GM12801 (cell line): Measurements from ENCODE around the gene SDF2.

Source experiments
- TF ChIP-seq, protein P1 (sequence below): IDR thresholded peaks from one replicate; pipeline ENCODE4 v1.5.1; 2011; ENCODE audit warnings: control low read depth; ENCODE audit not compliant: insufficient read length; ENCODE audit errors: extremely low read depth

The SDF2 gene

DNA sequence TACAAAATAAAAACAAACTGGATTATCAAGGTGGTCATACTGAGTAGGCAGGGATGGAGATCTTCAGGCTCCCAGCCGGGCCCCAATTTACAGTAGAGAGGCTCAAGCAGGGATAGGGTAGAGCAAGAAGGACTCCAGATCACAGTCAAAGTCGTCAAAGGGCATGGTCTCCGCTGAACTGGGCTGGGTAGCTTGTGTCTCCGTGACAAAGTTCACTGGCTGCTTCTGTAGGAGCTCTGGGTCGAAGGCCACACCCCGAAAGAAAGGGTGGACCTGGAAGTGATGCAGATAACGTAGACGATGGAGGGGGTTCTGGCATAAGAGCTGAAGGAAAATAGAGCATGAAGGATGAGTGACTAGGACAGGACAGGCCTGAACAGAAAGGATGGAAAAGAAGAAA lies 51.3 kb downstream of the SDF2 start:
- TF ChIP-seq, protein P1, sequence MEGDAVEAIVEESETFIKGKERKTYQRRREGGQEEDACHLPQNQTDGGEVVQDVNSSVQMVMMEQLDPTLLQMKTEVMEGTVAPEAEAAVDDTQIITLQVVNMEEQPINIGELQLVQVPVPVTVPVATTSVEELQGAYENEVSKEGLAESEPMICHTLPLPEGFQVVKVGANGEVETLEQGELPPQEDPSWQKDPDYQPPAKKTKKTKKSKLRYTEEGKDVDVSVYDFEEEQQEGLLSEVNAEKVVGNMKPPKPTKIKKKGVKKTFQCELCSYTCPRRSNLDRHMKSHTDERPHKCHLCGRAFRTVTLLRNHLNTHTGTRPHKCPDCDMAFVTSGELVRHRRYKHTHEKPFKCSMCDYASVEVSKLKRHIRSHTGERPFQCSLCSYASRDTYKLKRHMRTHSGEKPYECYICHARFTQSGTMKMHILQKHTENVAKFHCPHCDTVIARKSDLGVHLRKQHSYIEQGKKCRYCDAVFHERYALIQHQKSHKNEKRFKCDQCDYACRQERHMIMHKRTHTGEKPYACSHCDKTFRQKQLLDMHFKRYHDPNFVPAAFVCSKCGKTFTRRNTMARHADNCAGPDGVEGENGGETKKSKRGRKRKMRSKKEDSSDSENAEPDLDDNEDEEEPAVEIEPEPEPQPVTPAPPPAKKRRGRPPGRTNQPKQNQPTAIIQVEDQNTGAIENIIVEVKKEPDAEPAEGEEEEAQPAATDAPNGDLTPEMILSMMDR, result no peak

DNA sequence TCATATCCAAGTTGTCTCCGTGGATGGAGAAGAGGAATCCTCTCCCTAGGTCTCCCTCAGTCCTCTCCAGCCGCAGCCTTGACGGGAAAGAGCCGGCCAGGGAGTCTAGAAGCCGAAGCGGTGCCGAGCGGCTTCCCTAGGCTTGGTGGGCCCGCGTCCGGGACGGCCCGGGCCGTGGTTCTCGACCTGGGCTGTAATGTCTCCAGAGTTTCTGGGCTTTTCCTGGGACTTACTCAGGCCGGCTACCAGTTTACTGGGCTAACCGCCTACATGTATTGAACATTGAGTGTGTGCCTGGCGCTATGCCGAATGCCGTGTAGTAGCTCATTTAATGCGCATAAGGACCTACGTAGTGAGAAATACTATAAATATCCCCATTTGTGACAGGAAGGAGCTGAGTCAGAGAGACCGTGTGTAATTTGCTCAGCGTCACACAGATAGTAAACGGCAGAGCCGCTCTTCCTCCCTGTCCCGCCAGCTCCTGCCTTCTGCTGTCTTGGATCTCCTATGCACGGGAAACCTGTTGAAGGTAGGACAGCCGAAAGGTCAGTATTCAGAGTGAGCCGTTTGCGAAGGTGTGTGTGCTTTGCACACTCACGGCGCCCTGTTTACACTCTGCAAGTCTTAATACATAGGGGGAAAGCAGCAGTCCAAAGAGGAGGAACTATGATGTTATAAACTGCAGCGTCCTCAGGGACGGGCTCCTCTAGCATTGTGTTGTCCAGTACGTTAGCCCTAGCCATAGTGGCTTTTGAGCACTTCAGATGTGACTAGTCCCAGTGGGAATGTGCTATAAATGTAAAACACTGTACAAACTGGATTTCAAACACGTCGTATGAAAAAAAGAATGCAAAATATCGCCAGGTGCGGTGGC lies 62.2 kb downstream of the SDF2 start:
- TF ChIP-seq, protein P1, result no peak

DNA sequence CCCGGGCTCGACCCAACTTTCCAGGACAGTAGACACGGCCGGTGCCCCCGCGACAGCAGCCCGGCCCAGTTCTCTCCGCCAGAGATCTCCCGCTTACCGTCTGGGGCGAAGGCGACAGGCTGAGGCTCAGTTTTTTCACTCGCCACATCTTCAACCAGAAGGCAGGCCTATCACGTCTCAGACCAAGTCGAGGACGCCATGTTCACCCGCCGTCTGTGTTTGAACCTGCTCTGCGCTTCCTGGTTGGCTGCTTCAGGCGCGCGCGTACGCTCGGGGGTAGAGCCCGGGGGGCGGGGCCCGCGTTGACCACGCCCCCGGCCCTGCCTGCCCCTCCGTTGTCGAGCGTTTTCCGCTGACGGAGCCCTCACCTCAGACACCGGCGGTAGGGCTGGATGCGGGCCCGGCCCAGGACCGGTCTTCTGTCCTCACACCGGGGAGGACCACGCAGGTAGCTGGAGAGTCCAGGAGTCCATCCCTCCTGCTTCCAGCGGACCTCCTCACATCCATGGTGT lies 62.9 kb downstream of the SDF2 start, which contains the start of gene SPAG5:
Gene SPAG5 (minus strand): TSS at position 227 of the 512 bp plus-strand sequence. CDS start 79 bp downstream, at position 148.
- TF ChIP-seq, protein P1, result no peak

DNA sequence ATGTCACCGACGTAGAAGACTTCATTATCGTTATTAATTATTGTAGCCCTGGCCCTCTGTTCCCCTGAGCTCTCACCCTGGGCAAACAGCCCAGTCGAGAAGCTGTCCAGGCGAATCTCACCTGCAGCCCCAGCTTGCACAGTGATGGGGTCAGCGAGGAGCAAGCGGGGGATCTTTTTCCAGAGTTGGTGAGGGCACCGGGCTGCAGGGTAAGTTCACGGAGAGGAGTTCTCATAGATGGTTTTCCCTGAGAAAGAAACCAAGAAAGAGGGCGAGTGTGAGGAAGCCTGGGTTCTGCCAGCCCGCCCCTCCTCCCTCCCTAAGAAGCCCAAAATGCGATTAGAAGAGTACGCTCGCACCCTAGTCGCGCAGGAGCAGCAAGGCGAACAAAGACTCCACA lies 63.3 kb downstream of the SDF2 start:
- TF ChIP-seq, protein P1, result no peak
